Umbilical cord (tissue), 2 donors: ENCODE data around the gene MAP1LC3B2. TPM values are rescaled to one million over a fixed set of nuclear protein-coding genes. Genes with fewer than 3 reads are reported as not detected.

Experiments
- DNase-seq: peaks from one replicate; pipeline ENCODE4 v3.0.0-alpha.2; 2015; ENCODE audit warnings: low spot score
- total RNA-seq: library from RNA; depleted of rRNA; stranded (reverse); fragments of >200 nt; gene quantifications from one replicate; pipeline ENCODE4 v1.2.3, GENCODE V29; 2014; ENCODE audit warnings: low replicate concordance; ENCODE audit not compliant: insufficient read depth

The MAP1LC3B2 gene
- total RNA-seq, 1 donor from 2014 or later, result 7.7 TPM

DNA sequence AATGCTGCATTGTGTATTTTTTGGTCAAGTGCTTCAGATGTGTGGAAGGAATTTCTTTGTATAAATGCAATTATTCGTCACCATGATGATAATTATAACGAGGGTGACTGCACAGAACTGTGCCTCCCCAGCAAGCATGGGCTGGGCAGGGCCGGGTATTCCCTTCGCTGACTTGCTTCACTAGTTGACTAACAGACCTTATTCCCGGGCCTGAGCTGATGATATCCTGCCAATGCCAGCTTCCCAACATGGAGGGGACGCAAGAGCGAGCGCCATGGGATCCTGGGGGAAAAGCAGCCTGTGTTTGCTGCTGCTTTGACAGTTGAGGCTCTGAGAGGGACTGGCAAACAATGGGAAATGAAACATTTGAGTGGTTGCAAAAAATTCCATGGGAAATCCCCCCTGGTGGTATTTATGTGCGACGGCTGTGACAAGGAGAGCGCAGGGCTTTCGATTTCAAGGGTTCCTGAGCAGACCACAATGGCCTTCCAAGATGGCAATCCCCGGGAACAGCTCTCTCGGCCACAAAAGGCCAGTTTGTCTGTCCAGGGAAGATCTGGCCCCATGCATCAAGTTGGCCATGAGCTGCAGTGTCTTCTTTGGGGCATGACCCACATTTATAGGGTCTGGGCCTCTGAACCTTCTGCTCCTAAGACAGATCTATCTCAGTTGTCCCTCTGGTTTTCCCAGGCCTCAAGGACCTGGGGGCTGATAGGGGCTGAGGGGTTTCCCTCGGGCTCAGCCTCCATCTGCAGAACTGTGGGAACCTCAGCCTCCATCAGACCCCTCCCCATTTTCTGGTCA is 21.9 kb upstream of the MAP1LC3B2 start:
- no peak for DNase-seq

GRCh38 chr12:116538076-116538591 is 21.0 kb upstream of the MAP1LC3B2 start:
- no peak for DNase-seq

GRCh38 chr12:116538682-116539305 is 20.4 kb upstream of the MAP1LC3B2 start:
- DNase-seq, result no peak

GRCh38 chr12:116539361-116539771 is 19.8 kb upstream of the MAP1LC3B2 start:
- DNase-seq, result no peak

GRCh38 chr12:116539905-116540482 is 19.2 kb upstream of the MAP1LC3B2 start:
- DNase-seq, result peak; percentile 63

DNA sequence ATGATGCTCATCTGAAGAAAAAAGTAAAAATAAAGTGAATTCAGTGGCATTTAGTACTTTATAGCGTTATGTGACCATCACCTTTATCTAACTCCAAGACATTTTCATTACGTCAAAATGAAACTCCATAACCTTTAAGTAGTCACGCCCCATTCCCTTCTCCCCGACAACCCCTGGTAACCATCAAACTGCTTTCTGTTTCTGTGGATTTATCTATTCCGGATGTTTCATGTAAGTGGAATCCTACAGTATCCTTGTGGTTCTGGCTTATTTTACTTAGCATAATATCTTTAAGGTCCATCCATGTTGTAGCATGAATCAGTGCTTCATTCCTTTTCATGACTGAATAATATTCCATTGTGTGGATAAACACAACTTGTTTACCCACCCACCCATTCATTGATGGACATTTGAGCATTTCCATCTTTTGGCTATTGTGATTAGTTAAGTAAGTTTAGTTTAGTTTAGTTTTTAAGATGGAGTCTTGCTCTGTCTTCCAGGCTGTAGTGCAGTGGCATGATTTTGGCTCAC is 18.5 kb upstream of the MAP1LC3B2 start:
- no peak for DNase-seq

- no peak for DNase-seq
Observed at GRCh38 chr12:116541547-116542344, 17.4 kb upstream of the MAP1LC3B2 start.

DNA sequence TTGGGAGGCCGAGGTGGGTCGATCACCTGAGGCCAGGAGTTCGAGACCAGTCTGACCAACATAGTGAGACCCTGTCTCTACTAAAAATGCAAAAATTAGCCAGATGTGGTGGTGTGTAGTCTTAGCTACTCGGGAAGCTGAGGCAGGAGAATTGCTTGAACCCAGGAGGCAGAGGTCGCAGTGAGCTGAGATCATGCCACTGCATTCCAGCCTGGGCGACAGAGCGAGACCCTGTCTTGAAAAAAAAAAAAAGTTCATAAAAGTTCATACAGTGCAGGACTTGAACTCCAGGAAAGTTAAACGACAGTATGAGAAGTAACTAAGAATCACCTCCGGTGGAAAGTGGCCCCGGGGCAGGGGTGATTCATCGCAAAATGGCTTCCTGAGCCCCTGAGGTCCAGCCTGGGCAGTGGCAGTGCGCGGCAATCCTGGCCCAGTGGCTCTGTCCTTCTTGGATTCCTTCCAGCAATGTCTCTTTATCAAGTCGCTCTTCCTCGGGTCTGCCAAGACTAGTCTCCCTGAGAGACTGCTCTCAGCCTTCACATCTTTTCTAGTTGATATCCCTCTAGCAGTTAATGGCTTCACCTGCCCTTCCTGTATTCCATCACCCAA is 16.7 kb upstream of the MAP1LC3B2 start:
- no peak for DNase-seq

DNA sequence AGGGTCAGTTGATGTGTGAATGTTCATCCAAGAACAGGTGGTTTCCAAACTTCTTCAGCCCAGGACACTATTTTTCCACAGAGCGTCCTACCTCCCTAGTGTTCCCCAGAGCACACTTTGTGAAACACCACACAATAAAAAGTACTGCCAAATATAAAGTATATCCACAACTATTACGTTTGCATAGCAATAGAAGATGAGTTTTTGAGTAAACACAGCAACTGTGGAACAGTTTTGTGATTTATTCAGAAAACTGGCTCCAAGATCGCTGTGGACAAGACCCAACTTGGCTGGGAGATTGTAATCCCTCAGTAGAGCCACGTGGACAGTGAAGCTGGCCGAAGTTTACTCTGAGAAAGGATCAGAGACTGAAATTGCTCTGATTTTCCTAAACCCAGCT is 14.5 kb upstream of the MAP1LC3B2 start:
- peak; percentile 45 for DNase-seq

- no peak for DNase-seq
Observed at GRCh38 chr12:116545144-116545543, 14.0 kb upstream of the MAP1LC3B2 start.

- peak; percentile 23 for DNase-seq
Observed at GRCh38 chr12:116545936-116546335, 13.2 kb upstream of the MAP1LC3B2 start.

DNA sequence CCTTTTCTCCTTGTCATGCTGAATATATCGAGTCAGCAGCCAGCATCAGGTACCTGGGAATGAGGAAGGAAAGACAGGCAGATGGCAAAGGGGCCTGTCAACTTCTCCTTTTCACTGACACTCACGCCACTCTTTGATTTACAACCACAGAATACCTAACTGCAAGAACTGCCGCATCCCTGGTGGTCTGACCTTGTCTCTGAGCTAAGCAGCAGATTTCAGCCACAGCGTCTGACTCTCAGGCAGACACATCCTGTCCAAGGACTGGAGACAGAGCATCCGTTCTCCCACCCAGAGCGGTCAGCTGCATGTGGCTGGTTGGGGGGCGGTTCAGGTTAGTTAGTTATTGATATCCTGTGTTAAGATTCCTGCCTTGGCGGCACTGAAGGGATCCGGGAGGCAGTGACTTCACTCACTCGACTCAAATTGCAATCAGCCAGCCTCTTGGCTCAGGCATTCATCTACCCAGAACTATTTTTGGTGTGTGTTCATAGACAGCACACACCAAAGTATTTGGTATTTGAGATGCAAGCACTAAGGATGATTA is 11.2 kb upstream of the MAP1LC3B2 start:
- DNase-seq, result peak; percentile 28

DNA sequence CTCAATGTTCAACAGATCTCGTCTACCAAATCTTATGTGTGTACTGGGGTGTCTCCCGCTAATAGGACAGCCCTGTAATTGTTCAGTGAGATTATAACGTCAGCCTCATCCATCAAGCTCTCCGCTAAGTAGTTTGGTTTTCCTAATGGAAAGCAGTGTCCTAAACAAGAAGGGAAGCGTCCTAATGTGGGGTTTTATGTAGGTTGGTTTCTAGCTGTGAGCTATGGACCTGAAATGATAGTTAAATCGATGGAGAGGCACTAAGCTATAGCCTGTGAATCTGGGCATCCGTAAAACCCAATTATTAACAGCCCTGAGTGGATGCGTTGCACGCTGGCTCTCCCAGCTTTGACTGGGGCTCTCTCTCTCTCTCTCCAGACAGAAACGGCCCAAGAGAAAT is 9.2 kb upstream of the MAP1LC3B2 start:
- no peak for DNase-seq

- no peak for DNase-seq
Observed at GRCh38 chr12:116551151-116551550, 8.0 kb upstream of the MAP1LC3B2 start.

- DNase-seq, result no peak
Observed at GRCh38 chr12:116551619-116551951, 7.6 kb upstream of the MAP1LC3B2 start.

GRCh38 chr12:116551952-116552772 is 7.0 kb upstream of the MAP1LC3B2 start:
- no peak for DNase-seq

DNA sequence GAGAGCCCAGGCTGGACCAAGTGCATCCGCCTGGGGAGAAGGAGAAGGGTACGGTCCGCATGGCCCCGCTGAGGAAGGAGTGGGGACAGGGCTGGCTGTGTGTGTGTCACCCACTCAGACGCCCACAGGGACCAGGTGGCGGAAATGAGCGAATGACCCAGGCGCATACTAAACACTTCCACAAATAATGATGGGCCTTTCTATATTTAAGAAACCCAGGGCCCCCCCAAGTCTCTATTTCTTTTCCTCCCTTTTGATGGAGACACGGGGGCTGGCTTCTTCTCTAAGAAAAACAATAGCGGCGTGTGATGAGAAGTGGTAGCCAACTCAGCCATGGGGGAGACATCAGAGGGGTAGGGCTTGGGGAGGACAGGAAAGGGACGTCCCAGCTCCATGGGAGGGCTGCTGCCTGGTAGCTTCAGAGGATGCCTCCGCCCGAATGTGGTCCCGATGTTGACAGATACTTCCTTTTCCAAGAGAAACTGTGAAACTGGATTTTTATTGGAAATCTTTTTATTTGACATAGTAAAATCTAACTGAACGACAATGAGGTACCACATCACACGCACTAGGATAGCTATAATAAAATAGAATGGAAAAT is 6.3 kb upstream of the MAP1LC3B2 start:
- no peak for DNase-seq

GRCh38 chr12:116556356-116556952 is 2.7 kb upstream of the MAP1LC3B2 start:
- DNase-seq, result no peak
